HuH-7 (cell line): ENCODE measurements around the gene CYP46A1.
"Not testable (repeated sequence)": the region's sequence is repeated elsewhere in the genome, so short reads cannot be mapped to it uniquely, and the experiment has no call there.

Source experiments
- DNase-seq: peaks from one replicate; pipeline ENCODE4 v3.0.0; 2011; ENCODE audit warnings: low spot score

Gene CYP46A1

GRCh38 chr14:99657645-99658155 is 26.4 kb upstream of the CYP46A1 start:
- no peak for DNase-seq

GRCh38 chr14:99658218-99658845 is 25.8 kb upstream of the CYP46A1 start:
- peak; percentile 42 for DNase-seq

GRCh38 chr14:99659333-99659741 is 24.8 kb upstream of the CYP46A1 start:
- DNase-seq: no peak

GRCh38 chr14:99660006-99660566 is 24.0 kb upstream of the CYP46A1 start:
- no peak for DNase-seq

GRCh38 chr14:99660794-99661193 is 23.3 kb upstream of the CYP46A1 start:
- DNase-seq: no peak

GRCh38 chr14:99661206-99661605 is 22.9 kb upstream of the CYP46A1 start:
- DNase-seq: not testable (repeated sequence)

GRCh38 chr14:99662846-99663245 is 21.3 kb upstream of the CYP46A1 start:
- no peak for DNase-seq

- no peak for DNase-seq
Measured at GRCh38 chr14:99663386-99664057, 20.6 kb upstream of the CYP46A1 start.

- DNase-seq: no peak
Measured at GRCh38 chr14:99664058-99664936, 19.8 kb upstream of the CYP46A1 start.

- DNase-seq: no peak
Measured at GRCh38 chr14:99664937-99665273, 19.2 kb upstream of the CYP46A1 start.

- DNase-seq: no peak
Measured at GRCh38 chr14:99666533-99666932, 17.6 kb upstream of the CYP46A1 start.

- DNase-seq: no peak
Measured at GRCh38 chr14:99667045-99667444, 17.1 kb upstream of the CYP46A1 start.

- DNase-seq: no peak
Measured at GRCh38 chr14:99667821-99668220, 16.3 kb upstream of the CYP46A1 start.

GRCh38 chr14:99668307-99669295 is 15.5 kb upstream of the CYP46A1 start:
- no peak for DNase-seq

- no peak for DNase-seq
Measured at GRCh38 chr14:99670361-99671234, 13.5 kb upstream of the CYP46A1 start.

GRCh38 chr14:99671235-99672224 is 12.6 kb upstream of the CYP46A1 start:
- peak; percentile 64 for DNase-seq

- DNase-seq: no peak
Measured at GRCh38 chr14:99672506-99673304, 11.4 kb upstream of the CYP46A1 start.
